GM18511 (cell line): Measurements from ENCODE around the gene CASR.

Source experiments
- ATAC-seq: cut with Tn5 transposase; IDR thresholded peaks from one replicate; pipeline ENCODE4 v1.9.1; 2021; ENCODE audit warnings: mild to moderate bottlenecking, moderate library complexity; ENCODE audit not compliant: unreplicated experiment

CASR gene

DNA sequence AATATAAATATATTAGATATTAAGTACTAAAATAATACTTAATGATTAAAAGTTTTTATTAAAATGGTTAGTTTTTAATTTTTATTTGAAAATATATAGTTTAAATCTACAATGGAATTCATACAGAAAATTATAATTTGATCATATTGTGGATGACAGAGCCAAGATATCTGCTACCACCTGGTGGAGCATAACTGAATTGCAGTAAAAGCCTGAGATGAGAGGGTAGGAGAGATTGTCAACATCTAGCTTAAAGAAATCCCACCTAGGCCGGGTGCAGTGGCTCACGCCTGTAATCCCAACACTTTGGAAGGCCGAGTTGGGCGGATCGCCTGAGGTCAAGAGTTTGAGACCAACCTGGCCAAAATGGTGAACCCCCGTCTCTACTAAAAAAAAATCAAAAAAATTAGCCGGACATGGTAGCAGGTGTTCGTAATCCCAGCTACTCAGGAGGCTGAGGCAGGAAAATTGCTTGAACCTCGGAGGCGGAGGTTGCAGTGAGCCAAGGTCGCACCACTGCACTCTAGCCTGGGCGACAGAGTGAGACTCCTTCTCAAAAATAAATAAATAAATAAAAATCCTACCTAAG, 116.5 kb downstream of the CASR start:
- no peak for ATAC-seq

DNA sequence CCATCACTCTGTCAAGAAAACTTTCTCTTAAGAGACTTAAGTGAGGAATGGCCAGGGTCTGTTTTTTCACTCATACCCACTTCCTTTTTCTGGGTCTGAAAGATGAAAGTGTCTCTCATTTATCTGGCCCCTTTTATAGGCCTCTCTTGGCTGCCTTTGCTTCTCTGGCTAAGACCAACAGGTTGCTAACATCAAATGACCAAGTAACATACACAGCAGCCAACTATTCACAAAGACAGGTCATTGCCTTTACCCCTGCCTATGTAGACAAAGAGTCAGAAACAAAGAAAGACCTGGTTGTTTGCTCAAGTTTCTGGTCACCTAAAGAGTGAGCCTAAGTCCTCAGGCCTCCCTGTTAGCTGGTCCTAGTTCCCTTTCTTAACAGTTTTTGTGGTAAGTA, 117.6 kb downstream of the CASR start:
- no peak for ATAC-seq

DNA sequence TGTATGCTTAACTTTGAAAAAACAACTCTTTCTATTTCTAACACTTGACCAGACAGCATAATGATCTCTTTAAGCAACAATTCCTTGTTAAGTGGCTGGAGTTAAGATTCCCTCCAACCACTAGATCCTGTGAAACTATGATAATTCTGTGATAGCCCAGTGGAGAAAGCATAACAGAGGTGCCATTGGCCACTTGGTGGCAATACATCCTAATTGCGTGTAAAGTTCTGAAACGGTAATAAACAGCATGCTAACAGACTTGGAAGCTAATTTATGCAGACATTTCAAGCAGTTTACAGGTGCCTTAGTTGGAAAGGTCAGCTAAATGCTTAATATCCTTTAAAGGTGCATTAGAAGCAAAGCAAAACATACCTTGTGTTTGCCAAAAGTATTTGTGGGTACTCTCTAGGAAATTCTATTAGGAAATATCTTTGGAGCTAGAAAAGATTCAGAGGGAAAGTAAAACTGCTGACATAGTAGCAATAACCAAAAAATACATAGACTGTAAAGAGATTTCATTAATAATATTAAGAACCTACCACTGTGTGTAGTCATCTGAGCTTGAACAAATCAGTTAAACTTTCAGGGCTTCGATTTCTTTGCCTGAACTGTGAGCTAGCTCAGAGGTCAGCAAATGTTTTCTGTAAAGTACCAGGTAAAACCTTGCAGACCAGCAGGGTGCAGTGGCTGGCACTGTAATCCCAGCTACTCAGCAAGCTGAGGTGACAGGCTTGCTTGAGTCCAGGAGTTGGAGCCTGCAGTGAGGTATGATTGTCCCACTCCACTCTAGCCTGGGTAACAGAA, 122.6 kb downstream of the CASR start:
- peak; percentile 61 for ATAC-seq

DNA sequence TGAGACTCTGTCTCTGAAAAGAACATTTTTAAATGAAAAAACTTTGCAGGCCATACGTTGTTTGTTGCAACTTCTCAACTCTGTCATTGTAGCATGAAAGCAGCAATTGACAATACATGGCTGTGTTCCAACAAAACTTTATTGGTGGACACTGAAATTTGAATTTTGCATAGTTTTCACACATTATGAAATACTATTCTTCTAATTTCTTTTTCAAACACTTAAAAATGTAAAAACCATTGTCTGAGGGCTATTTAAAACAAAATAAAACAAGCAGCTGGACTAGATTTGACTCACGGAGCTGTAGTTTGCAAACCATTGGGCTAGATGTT, 123.1 kb downstream of the CASR start:
- ATAC-seq = no peak

DNA sequence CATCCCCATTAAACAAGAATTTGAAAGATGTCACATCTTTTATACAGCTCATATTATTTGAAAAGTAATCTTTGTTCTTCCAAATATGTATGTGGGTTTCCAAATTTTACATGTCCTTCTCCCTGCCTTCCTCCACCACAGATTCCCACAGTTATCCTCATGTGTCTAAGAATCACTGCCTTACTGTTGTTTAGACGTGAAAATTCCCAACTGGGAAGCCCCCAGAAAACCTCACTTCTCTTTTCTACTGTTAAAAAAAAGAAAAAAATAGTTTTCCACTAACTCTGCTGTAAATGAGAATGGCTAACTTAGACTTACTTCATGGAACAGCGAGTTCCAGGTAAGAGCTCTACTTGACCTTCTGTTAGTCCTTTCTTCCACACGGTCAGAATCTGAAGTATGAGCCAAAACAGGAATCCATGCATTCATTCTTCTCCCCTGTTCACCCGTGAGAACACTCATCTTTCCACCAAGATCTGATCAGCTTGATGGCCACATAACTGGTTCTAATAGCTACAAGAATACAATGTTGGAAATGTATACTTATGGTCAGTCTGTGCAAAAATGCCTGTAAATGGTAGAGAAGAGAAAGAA, 123.7 kb downstream of the CASR start:
- ATAC-seq = no peak

DNA sequence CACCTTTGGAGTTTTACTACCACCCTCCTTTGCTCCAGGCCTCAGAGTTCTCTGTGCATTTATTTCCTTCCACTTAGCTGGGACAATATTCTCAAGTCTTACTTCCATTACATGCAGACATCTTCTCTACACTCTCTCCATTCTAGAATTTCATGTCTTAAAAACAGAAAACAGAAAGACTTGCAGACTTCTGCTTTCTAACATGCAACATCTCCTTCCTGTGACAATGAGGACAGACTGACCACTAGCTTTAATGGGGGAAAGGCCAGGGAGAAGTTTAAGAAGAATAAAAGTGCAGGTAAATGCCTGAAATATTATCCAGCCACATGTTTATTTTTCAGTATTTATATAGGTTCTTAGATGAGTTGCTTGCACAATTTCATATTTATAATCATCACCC, 124.5 kb downstream of the CASR start:
- ATAC-seq = no peak

DNA sequence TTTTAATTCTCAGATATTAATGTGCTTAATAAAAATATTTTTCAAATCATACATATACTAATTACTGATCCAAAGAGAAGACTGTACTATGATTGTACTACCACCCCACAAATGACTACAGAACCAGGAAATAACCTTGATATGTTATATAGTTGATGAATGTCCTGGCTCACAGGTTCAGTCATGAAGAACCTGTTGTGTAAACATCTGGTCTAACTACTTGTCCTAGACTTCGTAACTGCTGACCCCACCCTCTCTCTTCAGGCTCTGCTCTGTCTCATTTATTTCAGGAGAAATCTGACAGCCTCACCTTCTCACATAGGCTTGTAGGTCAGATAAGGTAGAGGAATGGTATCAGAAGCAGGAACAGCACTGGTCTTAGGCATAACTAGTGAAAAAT, 126.9 kb downstream of the CASR start:
- no peak for ATAC-seq

DNA sequence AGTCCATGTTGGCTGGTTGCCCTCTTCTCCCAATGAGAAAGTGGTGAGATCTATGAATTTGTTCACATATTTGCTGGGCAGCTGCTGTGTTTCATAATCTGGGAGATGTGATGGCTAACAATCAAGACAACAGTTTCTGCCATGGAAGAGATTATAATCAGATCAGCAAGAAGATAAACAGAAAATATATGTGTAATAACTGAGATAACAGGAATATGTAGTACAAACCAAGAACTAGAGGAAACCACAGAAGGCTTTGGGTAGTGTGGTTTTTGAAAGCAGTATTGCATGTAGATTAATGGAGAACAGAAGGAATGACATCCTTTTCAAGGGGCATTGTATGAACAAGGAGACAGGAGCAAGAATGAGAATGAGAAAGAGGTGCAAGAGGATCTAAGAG, 129.4 kb downstream of the CASR start:
- ATAC-seq = no peak

DNA sequence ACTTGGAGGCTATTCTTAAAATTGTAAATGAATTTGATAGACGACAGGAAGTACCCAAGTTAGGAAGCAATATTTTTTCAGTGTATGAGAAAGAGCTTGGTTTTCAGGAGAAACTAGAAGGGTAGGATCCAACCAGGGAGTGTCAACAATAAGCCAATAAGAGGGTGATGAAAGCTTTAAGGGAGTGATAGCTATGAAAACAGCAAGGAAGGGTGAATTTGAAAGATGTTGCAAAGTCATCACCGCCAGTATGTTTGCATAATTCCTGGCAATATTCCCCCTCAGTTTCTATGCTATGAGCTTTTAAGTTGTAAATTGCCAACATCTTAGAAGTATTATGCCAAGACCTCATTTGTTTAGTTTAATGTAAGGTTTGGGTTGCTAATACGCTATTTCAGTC, 129.8 kb downstream of the CASR start:
- no peak for ATAC-seq

DNA sequence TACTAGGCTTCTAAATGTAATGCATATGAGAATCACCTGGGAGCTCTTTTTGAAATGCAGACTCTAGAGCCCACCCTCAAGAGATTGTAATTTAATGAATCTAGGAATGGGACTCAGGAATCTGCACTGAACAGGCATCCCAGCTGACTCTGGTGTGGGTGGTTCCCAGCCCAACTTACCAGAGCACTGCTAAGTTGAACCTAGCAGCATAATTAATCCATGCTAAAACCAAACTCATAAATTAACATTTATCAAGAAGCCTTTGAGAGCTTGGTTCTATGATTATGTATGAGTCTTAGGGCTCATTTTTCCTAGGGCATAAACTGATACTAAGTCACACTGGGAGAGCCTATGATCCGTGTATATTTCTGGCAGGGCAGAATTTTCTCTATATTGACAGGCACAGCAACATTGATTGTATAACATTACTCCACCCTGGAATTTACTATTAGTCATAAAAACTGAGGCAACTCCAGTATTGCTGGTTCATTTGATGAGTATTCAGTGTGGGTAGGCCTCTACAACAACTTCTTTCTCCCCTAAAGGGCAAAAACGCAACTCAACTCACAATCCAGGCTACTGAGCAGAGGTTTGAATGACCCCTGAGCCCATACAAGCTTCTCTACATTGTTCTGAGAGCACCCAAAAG, 130.9 kb downstream of the CASR start:
- ATAC-seq = no peak

DNA sequence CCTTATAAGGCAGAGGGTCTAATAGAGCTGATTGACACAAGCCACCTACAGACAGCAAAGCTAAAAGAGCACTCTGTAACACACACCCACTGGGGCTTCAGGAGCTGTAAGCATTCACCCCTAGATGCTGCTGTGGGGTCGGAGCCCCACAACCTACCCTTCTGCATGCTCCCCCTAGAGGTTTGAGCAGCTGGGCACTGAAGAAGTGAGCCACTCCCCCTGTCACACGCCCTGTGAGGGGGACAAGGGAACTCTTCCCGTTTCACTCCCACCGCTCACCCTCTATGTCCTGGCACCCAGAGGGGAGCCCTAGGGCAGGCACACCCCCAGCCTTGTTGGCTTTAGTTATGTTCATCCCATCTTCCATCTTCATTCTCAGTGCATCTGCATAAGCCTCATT, 132.2 kb downstream of the CASR start:
- ATAC-seq = no peak

DNA sequence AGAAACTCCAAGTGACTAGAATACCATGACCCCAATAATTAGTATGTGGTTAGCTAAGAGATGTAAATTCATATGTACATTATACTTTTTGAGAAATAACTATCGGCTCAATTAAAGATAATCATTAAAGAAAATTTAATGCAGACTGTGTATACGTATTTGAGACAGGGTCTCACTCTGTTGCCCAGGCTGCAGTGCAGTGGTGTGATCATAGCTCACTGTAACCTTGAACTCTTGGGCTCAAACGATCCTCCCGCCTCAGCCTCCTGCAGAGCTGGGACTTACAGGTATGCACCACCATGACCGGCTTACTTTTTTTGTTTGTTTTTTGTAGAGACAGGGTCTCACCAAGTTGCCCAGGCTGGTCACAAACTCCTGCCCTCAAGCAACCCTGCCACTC, 132.9 kb downstream of the CASR start:
- ATAC-seq = no peak

DNA sequence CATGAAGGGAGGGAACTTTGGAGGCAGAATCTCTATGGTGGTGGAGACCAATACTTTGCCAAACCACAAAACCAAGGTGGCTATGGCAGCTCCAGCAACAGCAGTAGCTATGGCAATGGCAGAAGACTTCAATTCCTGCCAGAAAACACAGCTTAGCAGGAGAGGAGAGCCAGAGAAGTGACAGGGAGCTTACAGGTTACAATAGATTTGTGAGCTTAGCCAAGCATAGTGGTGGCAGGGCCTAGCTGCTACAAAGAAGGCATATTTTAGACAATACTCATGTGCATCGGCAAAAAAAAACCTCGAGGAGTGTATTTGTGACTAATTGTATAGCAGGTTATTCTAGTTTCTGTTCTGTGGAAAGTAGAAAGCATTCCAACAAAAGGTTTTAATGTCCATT, 135.2 kb downstream of the CASR start:
- ATAC-seq = no peak

DNA sequence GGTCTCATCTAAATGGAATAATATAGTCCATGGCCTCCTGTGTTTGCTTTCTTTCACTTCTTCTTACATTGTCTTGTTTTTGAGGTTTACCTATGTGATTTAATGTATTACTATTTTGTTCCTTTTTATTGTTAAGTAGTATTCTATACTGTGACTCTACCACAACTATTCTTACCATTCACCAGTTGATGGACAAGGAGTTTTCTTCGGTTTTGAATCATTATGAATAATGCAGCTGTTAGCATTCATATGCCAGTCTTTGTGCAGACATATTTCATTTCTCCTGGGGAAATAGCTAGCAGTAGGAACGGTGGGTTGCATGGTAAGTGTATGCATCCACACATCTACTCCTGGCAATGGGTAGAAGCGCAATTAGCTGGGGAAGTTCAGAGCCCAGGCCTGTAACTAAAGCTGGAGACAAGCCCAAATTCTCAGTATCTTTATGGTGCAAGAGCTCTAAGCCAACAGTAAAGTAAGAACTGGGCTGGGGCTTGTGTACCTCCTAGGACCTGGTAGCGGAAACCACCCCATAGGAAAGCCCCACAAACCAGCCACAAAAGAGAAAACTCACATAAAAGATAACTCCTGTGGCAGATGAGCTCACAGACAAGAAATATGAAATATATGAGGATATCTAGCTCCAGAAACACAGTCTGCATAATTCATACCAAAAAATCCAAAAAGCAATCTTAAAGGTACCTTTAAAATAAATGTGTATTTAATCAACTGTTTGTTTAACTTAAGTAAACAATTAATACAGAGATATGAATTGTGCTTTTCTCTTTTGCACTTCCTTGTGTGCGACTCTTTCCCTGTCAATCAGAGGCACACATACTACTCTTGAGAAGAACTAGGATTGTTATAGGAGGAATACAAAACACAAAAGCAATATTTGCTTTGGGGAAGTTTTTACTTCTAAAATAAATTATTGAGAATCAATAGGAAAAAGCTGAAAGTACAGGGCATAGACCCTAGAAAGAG, 138.9 kb downstream of the CASR start:
- ATAC-seq = peak; percentile 71

DNA sequence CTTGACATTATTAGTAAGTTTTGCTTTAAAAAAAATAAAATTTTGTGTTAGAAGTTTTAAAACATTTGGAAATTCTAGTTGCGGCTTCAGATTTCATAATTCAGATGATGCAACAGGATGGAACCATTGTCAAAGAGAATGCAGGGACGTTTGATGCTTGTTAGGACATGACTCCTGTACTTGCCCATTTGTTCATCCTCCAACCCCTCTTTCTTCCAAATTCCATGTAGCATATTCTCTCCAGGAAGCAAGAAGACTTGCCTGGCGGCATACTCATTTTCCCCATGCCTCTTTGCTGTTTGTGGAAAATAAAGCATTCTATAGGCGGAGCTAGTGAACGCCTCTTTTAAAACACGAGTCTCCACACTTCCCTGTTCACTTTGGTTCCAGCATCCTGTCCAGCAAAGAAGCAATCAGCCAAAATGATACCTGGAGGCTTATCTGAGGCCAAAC, 141.4 kb downstream of the CASR start, which contains the start of gene CSTA:
TSS of gene CSTA (plus strand) at position 378 of the 453 bp plus-strand sequence. CDS start at position 423, 45 bp downstream.
- ATAC-seq = no peak

DNA sequence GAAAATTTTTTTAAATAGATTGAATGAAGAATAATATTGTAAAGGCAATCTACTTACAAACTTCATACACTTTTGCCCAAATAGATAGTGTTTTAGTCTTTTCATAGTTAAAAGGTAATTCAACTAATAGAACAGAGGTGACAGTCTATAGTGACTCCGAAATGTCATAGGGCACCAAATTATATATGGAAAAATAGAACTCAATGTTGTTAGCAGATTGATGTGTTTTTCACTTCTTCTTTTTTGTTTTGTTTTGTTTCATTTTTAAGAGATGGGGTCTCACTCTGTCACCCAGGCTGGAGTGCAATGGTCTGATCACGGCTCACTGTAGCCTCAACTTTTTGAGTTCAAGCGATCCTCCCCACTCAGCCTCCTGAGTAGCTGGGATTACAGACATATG, 142.3 kb downstream of the CASR start:
- no peak for ATAC-seq

DNA sequence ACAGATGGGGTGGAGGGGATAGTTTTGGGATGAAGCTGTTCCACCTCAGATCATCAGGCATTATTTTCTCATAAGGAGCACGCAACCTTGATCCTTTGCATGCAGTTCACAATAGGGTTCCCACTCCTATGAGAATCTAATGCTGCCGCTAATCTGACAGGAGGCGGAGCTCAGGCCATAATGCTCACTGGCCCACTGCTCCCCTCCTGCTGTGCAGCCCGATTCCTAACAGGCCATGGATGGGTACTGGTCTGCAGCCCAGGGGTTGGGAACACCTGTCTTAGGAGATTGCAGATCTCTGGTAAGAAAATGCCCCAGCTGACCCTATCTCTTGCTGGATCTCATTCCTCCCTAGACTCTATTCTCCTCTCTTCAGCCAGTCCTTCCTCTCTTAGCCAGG, 148.4 kb downstream of the CASR start:
- no peak for ATAC-seq

DNA sequence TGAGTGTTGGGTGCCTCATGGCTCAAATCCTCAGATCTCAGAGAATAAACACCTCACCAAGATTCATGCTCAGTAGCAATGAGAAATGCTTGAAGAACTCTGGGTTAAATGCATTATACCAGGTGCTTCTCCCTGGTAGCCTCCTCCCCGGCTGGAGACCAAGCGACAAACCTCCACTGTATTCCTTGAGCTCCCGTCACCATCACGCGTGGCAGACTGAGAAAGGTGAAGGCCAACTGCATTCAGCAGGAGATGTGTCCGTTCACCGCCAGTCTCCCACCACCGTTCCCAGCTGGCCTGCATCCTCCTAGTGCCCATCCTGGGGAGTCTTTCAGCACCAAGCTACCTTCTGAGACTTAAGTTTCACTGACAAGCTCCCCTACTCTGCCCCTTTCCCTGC, 149.1 kb downstream of the CASR start:
- ATAC-seq = no peak
